Hepatocyte (in vitro differentiated cells): ENCODE data around the gene KIF26B. TPM values are rescaled to one million over a fixed set of nuclear protein-coding genes. Genes with fewer than 3 reads are reported as not detected.

Experiments
- DNase-seq: peaks from one replicate; pipeline ENCODE4 v3.0.0-alpha.2; 2016; ENCODE audit warnings: low spot score
- H2AFZ ChIP-seq: fragments of 200-600 bp; sonication (generic); 2 replicates; pipeline ENCODE4 v1.6.0; 2016; ENCODE audit warnings: antibody characterized with exemption, mild to moderate bottlenecking
- H3K27ac ChIP-seq: fragments of 200-600 bp; sonication (generic); 2 replicates; pipeline ENCODE4 v1.5.1; 2016; ENCODE audit warnings: mild to moderate bottlenecking
- H3K27me3 ChIP-seq: fragments of 200-600 bp; sonication (generic); 2 replicates; pipeline ENCODE4 v1.6.1; 2016
- H3K36me3 ChIP-seq: fragments of 200-600 bp; sonication (generic); replicated peaks from 2 replicates; pipeline ENCODE4 v1.5.1; 2016; ENCODE audit warnings: low read depth; ENCODE audit not compliant: insufficient read depth
- H3K4me1 ChIP-seq: fragments of 200-600 bp; sonication (generic); 2 replicates; pipeline ENCODE4 v1.5.1; 2016; ENCODE audit warnings: mild to moderate bottlenecking, moderate library complexity; ENCODE audit not compliant: insufficient read depth
- H3K4me2 ChIP-seq: fragments of 200-600 bp; sonication (generic); 2 replicates; pipeline ENCODE4 v1.6.0; 2016
- H3K4me3 ChIP-seq: fragments of 200-600 bp; sonication (generic); 2 replicates; pipeline ENCODE4 v1.5.1; 2016; ENCODE audit warnings: mild to moderate bottlenecking
- H3K79me2 ChIP-seq: fragments of 200-600 bp; sonication (generic); 2 replicates; pipeline ENCODE4 v1.6.0; 2017; ENCODE audit warnings: mild to moderate bottlenecking
- H3K9me2 ChIP-seq: fragments of 200-600 bp; sonication (generic); replicated peaks from 2 replicates; pipeline ENCODE4 v1.6.0; 2017; ENCODE audit warnings: mild to moderate bottlenecking; ENCODE audit not compliant: insufficient read depth
- H3K9me3 ChIP-seq: fragments of 200-600 bp; sonication (generic); 2 replicates; pipeline ENCODE4 v1.5.1; 2016; ENCODE audit warnings: low read depth, mild to moderate bottlenecking
- H4K20me1 ChIP-seq: fragments of 200-600 bp; sonication (generic); 2 replicates; pipeline ENCODE4 v1.6.0; 2016; ENCODE audit warnings: mild to moderate bottlenecking; ENCODE audit not compliant: insufficient read depth, poor library complexity, severe bottlenecking
- EZH2 ChIP-seq: fragments of 200-600 bp; sonication (generic); IDR thresholded peaks from 2 replicates; pipeline ENCODE4 v1.6.1; 2016; ENCODE audit warnings: antibody characterized with exemption, mild to moderate bottlenecking, borderline replicate concordance
- EZH2phosphoT487 ChIP-seq: fragments of 200-600 bp; sonication (generic); IDR thresholded peaks from one replicate; pipeline ENCODE4 v1.6.1; 2018; ENCODE audit warnings: antibody characterized with exemption, mild to moderate bottlenecking, low read depth, moderate library complexity; ENCODE audit not compliant: unreplicated experiment, severe bottlenecking
- WGBS: methylation state at CpG from one replicate; pipeline ENCODE4 v1.1.6; 2016; ENCODE audit warnings: low lambda C conversion rate; ENCODE audit errors: missing lambda C conversion rate; 5-methylcytosine and 5-hydroxymethylcytosine counted together
- polyA plus RNA-seq: library from polyadenylated mRNA; unstranded; fragments of >200 nt; fragmentation: Nextera tagmentation; extraction: Ambion mirVana; gene quantifications from 2 replicates; pipeline ENCODE4 v1.2.1, GENCODE V29; 2016
- total RNA-seq: library from RNA; depleted of rRNA; stranded (reverse); fragments of >200 nt; gene quantifications from 2 replicates; pipeline ENCODE4 v1.2.3, GENCODE V29; 2014
- TF ChIP-seq, protein P1 (sequence below): fragments of 200-600 bp; sonication (generic); IDR thresholded peaks from 2 replicates; pipeline ENCODE4 v1.5.1; 2016; ENCODE audit warnings: antibody characterized with exemption, mild to moderate bottlenecking; ENCODE audit not compliant: poor library complexity

The KIF26B gene
- total and polyA plus RNA-seq, 2 experiments from 2014 or later: 12.7 to 21.6 TPM

DNA sequence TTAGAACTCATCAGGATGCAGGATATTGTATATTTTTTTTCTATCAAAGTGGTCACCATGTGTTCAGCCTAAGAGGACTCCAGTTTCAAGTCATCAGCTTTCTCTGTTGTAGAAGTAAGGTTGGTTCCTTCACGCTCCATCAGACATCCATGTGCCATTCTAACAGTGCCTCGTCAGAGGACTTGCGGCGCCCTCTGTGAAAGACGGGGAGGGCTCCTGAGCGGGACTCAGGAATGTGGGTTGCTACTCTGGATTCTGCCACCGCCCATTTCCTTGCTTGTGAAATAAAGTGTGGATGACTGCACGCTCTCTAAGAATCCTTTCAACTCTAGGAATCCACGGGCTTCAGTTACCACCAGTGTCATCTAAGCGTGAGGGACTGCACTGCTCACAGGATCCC, 593.5 kb downstream of the KIF26B start:
- Histone ChIP-seq H3K27ac (no peak overlapping the region), H3K36me3 (no peaks in the 10 kb centered on the region), H3K27me3 (no peaks in the 10 kb centered on the region), H3K79me2 (no peaks in the 10 kb centered on the region), H3K9me2 (no peaks in the 10 kb centered on the region), H3K9me3 (no peaks in the 10 kb centered on the region), H4K20me1 (no peaks in the 10 kb centered on the region), H3K4me1 (peaks cover 13% of the 10 kb centered on the region), H3K4me3 (no peak overlapping the region), H2AFZ (no peak overlapping the region), H3K4me2 (no peak overlapping the region)
- TF ChIP-seq, protein P1, sequence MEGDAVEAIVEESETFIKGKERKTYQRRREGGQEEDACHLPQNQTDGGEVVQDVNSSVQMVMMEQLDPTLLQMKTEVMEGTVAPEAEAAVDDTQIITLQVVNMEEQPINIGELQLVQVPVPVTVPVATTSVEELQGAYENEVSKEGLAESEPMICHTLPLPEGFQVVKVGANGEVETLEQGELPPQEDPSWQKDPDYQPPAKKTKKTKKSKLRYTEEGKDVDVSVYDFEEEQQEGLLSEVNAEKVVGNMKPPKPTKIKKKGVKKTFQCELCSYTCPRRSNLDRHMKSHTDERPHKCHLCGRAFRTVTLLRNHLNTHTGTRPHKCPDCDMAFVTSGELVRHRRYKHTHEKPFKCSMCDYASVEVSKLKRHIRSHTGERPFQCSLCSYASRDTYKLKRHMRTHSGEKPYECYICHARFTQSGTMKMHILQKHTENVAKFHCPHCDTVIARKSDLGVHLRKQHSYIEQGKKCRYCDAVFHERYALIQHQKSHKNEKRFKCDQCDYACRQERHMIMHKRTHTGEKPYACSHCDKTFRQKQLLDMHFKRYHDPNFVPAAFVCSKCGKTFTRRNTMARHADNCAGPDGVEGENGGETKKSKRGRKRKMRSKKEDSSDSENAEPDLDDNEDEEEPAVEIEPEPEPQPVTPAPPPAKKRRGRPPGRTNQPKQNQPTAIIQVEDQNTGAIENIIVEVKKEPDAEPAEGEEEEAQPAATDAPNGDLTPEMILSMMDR: no peak
- TF ChIP-seq EZH2 (no peak), EZH2phosphoT487 (no peak)
- DNase-seq: no peak
- whole genome bisulfite sequencing: 79% methylated on average over 10 of the region's 10 CpGs

DNA sequence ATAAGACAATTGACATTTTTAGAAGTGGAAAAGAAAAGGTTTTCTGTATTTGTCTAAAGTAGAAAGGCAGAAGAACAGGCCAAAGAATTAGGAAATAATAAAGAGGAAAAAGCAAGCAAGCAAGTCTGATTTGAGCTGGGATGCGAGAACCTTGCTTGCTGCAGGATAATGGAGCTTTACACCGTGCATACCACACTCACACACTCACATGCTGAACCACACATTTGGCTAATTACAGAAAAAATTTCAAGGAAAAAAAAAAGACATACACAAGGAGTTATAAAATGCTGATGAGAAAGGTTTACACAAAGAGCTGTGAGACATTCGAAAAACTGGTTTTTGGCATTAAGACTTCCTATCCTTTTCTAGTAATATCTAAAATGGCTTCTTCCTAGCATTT, 593.9 kb downstream of the KIF26B start:
- Histone ChIP-seq H3K36me3 (no peaks in the 10 kb centered on the region), H3K9me2 (no peaks in the 10 kb centered on the region), H3K4me2 (no peak overlapping the region), H3K4me3 (no peak overlapping the region), H3K27ac (no peak overlapping the region), H2AFZ (no peak overlapping the region), H3K9me3 (no peaks in the 10 kb centered on the region), H4K20me1 (no peaks in the 10 kb centered on the region), H3K4me1 (peaks cover 13% of the 10 kb centered on the region), H3K27me3 (no peaks in the 10 kb centered on the region), H3K79me2 (no peaks in the 10 kb centered on the region)
- TF ChIP-seq, protein P1: no peak
- TF ChIP-seq EZH2phosphoT487 (no peak), EZH2 (no peak)
- DNase-seq: no peak
- 96% methylated on average over 3 of the region's 3 CpGs for WGBS

DNA sequence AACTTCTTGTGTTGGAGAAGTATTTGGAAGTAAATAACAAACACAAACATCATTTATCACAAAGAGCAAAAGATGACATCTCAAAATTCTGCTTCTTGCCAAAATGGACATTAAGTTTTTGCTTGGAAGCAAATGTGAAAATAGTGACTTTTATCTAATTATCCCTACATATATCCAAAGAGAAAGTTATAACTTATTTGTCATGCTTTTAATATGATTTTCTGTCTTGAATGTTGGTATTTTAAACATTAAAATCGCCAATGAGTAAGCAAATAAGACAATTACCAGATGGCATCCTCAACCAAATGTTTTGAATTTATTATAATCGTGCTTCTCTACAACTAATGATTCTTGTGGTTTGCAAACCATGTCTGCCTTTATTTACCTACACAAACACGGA, 594.3 kb downstream of the KIF26B start:
- H3K4me3 ChIP-seq: no peak overlapping the region
- H3K27ac ChIP-seq: no peak overlapping the region
- H4K20me1 ChIP-seq: no peaks in the 10 kb centered on the region
- H2AFZ ChIP-seq: no peak overlapping the region
- WGBS: 70% methylated on average over 3 of the region's 3 CpGs
- no peak overlapping the region for H3K4me2 ChIP-seq
- H3K4me1 ChIP-seq: peaks cover 13% of the 10 kb centered on the region
- H3K9me2 ChIP-seq: no peaks in the 10 kb centered on the region
- TF ChIP-seq, protein P1: no peak
- no peak for TF ChIP-seq EZH2phosphoT487
- no peak for TF ChIP-seq EZH2
- no peaks in the 10 kb centered on the region for H3K79me2 ChIP-seq
- H3K9me3 ChIP-seq: no peaks in the 10 kb centered on the region
- no peak for DNase-seq
- H3K27me3 ChIP-seq: no peaks in the 10 kb centered on the region
- no peaks in the 10 kb centered on the region for H3K36me3 ChIP-seq

DNA sequence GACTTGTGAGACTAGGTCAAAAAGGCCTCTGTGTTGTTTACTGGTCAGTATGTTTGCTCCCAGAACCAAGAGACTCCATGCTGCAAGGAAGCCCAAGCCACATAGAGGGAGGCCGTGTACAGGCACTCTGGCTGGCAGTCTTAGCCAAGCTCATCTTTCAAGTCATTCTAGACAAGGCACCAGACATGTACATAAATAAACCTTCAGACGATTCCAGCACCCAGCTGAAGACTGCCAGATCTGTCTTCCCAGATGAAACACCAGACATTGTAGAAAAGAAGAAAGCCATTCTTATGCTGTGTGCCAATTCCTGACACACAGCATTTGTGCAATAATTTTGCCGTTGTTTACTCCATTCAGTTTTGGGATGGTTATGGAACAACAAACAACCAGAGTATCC, 595.5 kb downstream of the KIF26B start:
- 77% methylated on average over 3 of the region's 3 CpGs for WGBS

More for the DNA sequence above, 595.5 kb downstream of the KIF26B start:
- no peaks in the 10 kb centered on the region for H3K36me3 ChIP-seq
- no peak for DNase-seq
- peak overlapping the region; percentile 2 for H3K27ac ChIP-seq
- no peak overlapping the region for H3K4me3 ChIP-seq
- H3K27me3 ChIP-seq: no peaks in the 10 kb centered on the region
- H4K20me1 ChIP-seq: no peaks in the 10 kb centered on the region
- H2AFZ ChIP-seq: no peak overlapping the region
- H3K4me2 ChIP-seq: no peak overlapping the region
- TF ChIP-seq EZH2 (no peak), EZH2phosphoT487 (no peak)
- TF ChIP-seq, protein P1: no peak
- H3K79me2 ChIP-seq: no peaks in the 10 kb centered on the region
- no peaks in the 10 kb centered on the region for H3K9me2 ChIP-seq
- H3K4me1 ChIP-seq: peaks cover 13% of the 10 kb centered on the region
- no peaks in the 10 kb centered on the region for H3K9me3 ChIP-seq
